PC-9 (cell line): ENCODE results near the gene MSH5. TPM values are rescaled to one million over a fixed set of nuclear protein-coding genes. Genes with fewer than 3 reads are reported as not detected.

Experiments used
- BruUV-seq: library from RNA; stranded (reverse); fragments of 400-500 nt; replicated peaks from 2 replicates; lab custom pipeline; 2021; lab: Mats Ljungman, UMichigan
- CTCF ChIA-PET: fragments of 300-600 bp; sonication (Branson Sonifier 250); formaldehyde crosslinking; loops from one replicate; lab custom pipeline; 2022; ENCODE audit warnings: antibody characterized with exemption; lab: Charles Lee
- POLR2A ChIA-PET: fragments of 300-600 bp; sonication (Branson Sonifier 250); formaldehyde crosslinking; loops from one replicate; lab custom pipeline; 2022; ENCODE audit warnings: antibody characterized with exemption; ENCODE audit not compliant: unreplicated experiment; lab: Charles Lee
- DNase-seq, 2 experiments: peaks; one replicate each; pipeline versions ENCODE4 v3.0.0 to v3.0.0-alpha.2; 2015 to 2022; ENCODE audit warnings: mixed read lengths in 1 of 2
- H2AFZ ChIP-seq: fragments of 200-600 bp; sonication (generic); 2 replicates; pipeline ENCODE4 v1.8.1; 2017; ENCODE audit warnings: antibody characterized with exemption
- H3F3A ChIP-seq: fragments of 200-600 bp; sonication (generic); 2 replicates; pipeline ENCODE4 v1.8.1; 2017; ENCODE audit warnings: antibody characterized with exemption, mild to moderate bottlenecking, low read depth; ENCODE audit not compliant: insufficient read depth
- H3K27ac ChIP-seq: fragments of 200-600 bp; sonication (generic); 2 replicates; pipeline ENCODE4 v1.6.1; 2016; ENCODE audit warnings: mixed run types
- H3K27me3 ChIP-seq: fragments of 200-600 bp; sonication (generic); 2 replicates; pipeline ENCODE4 v1.6.1; 2016; ENCODE audit warnings: low read depth, mixed run types; ENCODE audit not compliant: insufficient read depth
- H3K36me3 ChIP-seq: fragments of 200-600 bp; sonication (generic); 2 replicates; pipeline ENCODE4 v1.6.1; 2016; ENCODE audit warnings: low read depth, mixed run types
- H3K4me1 ChIP-seq: fragments of 200-600 bp; sonication (generic); replicated peaks from 2 replicates; pipeline ENCODE4 v1.6.1; 2016; ENCODE audit warnings: mixed run types; ENCODE audit not compliant: insufficient read depth
- H3K4me2 ChIP-seq: fragments of 200-600 bp; sonication (generic); 2 replicates; pipeline ENCODE4 v1.6.1; 2017; ENCODE audit warnings: mixed run types
- H3K4me3 ChIP-seq: fragments of 200-600 bp; sonication (generic); 2 replicates; pipeline ENCODE4 v1.6.1; 2016; ENCODE audit warnings: mixed run types
- H3K79me2 ChIP-seq: fragments of 200-600 bp; sonication (generic); 2 replicates; pipeline ENCODE4 v1.6.1; 2017; ENCODE audit warnings: low read depth, mixed run types
- H3K9me2 ChIP-seq: fragments of 200-600 bp; sonication (generic); 2 replicates; pipeline ENCODE4 v1.8.1; 2017; ENCODE audit warnings: mild to moderate bottlenecking; ENCODE audit not compliant: insufficient read depth
- H3K9me3 ChIP-seq: fragments of 200-600 bp; sonication (generic); 2 replicates; pipeline ENCODE4 v1.8.1; 2016; ENCODE audit warnings: low read depth; ENCODE audit not compliant: insufficient read depth
- H4K20me1 ChIP-seq: fragments of 200-600 bp; sonication (generic); 2 replicates; pipeline ENCODE4 v1.8.1; 2017; ENCODE audit not compliant: insufficient read depth
- CTCF ChIP-seq: fragments of 200-600 bp; sonication (generic); conservative IDR thresholded peaks from 2 replicates; pipeline ENCODE4 v1.6.1; 2017; ENCODE audit warnings: mixed run types, antibody characterized with exemption, mild to moderate bottlenecking, moderate library complexity
- EZH2 ChIP-seq: fragments of 200-600 bp; sonication (generic); IDR thresholded peaks from 2 replicates; pipeline ENCODE4 v1.8.0; 2017; ENCODE audit warnings: antibody characterized with exemption, low read depth
- intact Hi-C: fragments of 100-400 bp; cut with micrococcal nuclease; formaldehyde crosslinking; loops from one replicate; pipeline ENCODE4 v1.10.0; 2022; ENCODE audit not compliant: unreplicated experiment
- total RNA-seq: library from RNA; stranded (reverse); gene quantifications from 2 replicates; pipeline ENCODE4 v1.2.3, GENCODE V29; 2021

Gene MSH5
- total RNA-seq, 1 experiment from 2014 or later: 50.0 TPM

GRCh38 chr6:31780507-31781243 lies 40.9 kb downstream of the MSH5 start:
- DNase-seq: no peak
- Histone ChIP-seq H3K4me1 (peaks cover 21% of the 10 kb centered on the region), H3K9me2 (no peaks in the 10 kb centered on the region), H3K79me2 (no peaks in the 10 kb centered on the region), H4K20me1 (no peaks in the 10 kb centered on the region), H3K4me3 (no peak overlapping the region), H2AFZ (no peak overlapping the region), H3F3A (peaks cover 24% of the 10 kb centered on the region; the same call in 1 of the 2 replicates), H3K27ac (no peak overlapping the region), H3K27me3 (no peaks in the 10 kb centered on the region), H3K36me3 (peaks cover 18% of the 10 kb centered on the region; the same call in 1 of the 2 replicates), H3K4me2 (no peak overlapping the region), H3K9me3 (no peaks in the 10 kb centered on the region)
- no TSS peak for BruUV-seq
- CTCF ChIA-PET: no interaction called here
- POLR2A ChIA-PET: no interaction called here
- TF ChIP-seq CTCF: no peak
- no peak for TF ChIP-seq EZH2
- intact Hi-C loops: no loop called here

- Histone ChIP-seq H3K36me3 (peaks cover 18% of the 10 kb centered on the region; the same call in 1 of the 2 replicates), H3K4me1 (peaks cover 13% of the 10 kb centered on the region), H3K79me2 (no peaks in the 10 kb centered on the region), H4K20me1 (no peaks in the 10 kb centered on the region), H3K27me3 (no peaks in the 10 kb centered on the region), H3K9me2 (no peaks in the 10 kb centered on the region), H3K9me3 (no peaks in the 10 kb centered on the region), H3K4me3 (no peak overlapping the region), H3K4me2 (no peak overlapping the region), H3K27ac (no peak overlapping the region), H2AFZ (no peak overlapping the region), H3F3A (peaks cover 21% of the 10 kb centered on the region; the same call in 1 of the 2 replicates)
- BruUV-seq: no TSS peak
- ChIA-PET CTCF (no interaction called here), POLR2A (no interaction called here)
- TF ChIP-seq CTCF (no peak), EZH2 (no peak)
- no peak for DNase-seq
- intact Hi-C loops: no loop called here
Observed at GRCh38 chr6:31781244-31782125, 41.7 kb downstream of the MSH5 start.

- Histone ChIP-seq H3K9me2 (no peaks in the 10 kb centered on the region), H3K4me3 (no peak overlapping the region), H3K36me3 (peaks cover 18% of the 10 kb centered on the region; the same call in 1 of the 2 replicates), H3K4me1 (peaks cover 4% of the 10 kb centered on the region; the same call in 1 of the 2 replicates), H3K79me2 (no peaks in the 10 kb centered on the region), H3F3A (peaks cover 16% of the 10 kb centered on the region; the same call in 1 of the 2 replicates), H3K27ac (no peak overlapping the region), H3K4me2 (no peak overlapping the region), H2AFZ (no peak overlapping the region), H3K9me3 (no peaks in the 10 kb centered on the region), H3K27me3 (no peaks in the 10 kb centered on the region), H4K20me1 (no peaks in the 10 kb centered on the region)
- BruUV-seq: no TSS peak
- ChIA-PET POLR2A (no interaction called here), CTCF (interaction anchor here (0.7 kb wide), 1 partner anchor 9 kb away, joined by 3 read pairs; no protein-coding TSS in a partner anchor)
- TF ChIP-seq EZH2 (no peak), CTCF (no peak)
- intact Hi-C loops: no loop called here
- DNase-seq: no peak
Observed at GRCh38 chr6:31782126-31782855, 42.5 kb downstream of the MSH5 start.
